ENCODE results near the gene TNNT2.

TNNT2 gene

GRCh38 chr1:201366696-201367095 is 10.8 kb downstream of the TNNT2 start:
- DNase-seq (ENCODE audit: low read depth in 1 of 2, low spot score in 1 of 2), result no peak
- in situ Hi-C loops (cut with HindIII; ENCODE audit: low pct_unique_long_range_greater_than_20kb, low sequenced_read_pairs), result no loop called here
- TF ChIP-seq JUND (IDR thresholded peaks at IDR 0.05; ENCODE audit: low read depth), result no peak

DNA sequence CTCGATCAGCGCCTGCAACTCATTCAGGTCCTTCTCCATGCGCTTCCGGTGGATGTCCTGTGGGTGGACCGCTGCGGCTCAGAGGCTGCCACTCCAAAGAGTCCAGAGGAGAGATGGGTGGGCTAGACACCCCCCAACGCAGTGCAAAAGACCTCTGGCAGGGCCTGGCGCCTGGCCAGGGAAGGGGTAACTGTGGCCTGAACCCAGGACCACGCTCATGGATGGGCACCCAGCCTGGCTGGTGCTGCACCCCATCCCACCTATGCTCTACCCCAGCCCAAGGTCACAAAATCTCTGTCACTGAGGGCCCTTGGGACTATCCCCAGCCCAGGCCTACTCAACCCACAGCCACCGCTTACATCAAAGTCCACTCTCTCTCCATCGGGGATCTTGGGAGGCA is 12.2 kb downstream of the TNNT2 start:
- in situ Hi-C loops (cut with HindIII; ENCODE audit: low pct_unique_long_range_greater_than_20kb, low sequenced_read_pairs), result no loop called here
- no peak for TF ChIP-seq JUND (IDR thresholded peaks at IDR 0.05; ENCODE audit: low read depth)
- no peak for DNase-seq (ENCODE audit: low read depth in 1 of 2, low spot score in 1 of 2)

DNA sequence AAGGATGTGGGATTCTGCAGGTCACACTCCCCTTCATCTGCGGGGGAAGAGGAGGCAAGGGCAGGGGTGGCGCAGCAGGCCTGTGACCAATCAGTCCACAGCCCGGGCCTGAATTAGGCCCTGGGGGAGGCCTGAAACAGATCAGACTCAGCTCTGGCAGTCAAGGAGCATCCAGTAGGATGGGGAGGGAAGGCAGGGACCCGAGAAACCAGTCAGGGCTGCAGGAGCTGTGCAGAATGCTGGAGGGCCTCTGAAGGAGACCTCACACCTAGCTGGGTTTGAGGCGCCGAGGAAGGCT is 12.7 kb downstream of the TNNT2 start:
- TF ChIP-seq JUND (IDR thresholded peaks at IDR 0.05; ENCODE audit: low read depth), result no peak
- in situ Hi-C loops (cut with HindIII; ENCODE audit: low pct_unique_long_range_greater_than_20kb, low sequenced_read_pairs), result no loop called here
- no peak for DNase-seq (ENCODE audit: low read depth in 1 of 2, low spot score in 1 of 2)

GRCh38 chr1:201363467-201363866 is 14.0 kb downstream of the TNNT2 start:
- no peak for DNase-seq (ENCODE audit: low read depth in 1 of 2, low spot score in 1 of 2)
- in situ Hi-C loops (cut with HindIII; ENCODE audit: low pct_unique_long_range_greater_than_20kb, low sequenced_read_pairs), result no loop called here
- TF ChIP-seq JUND (IDR thresholded peaks at IDR 0.05; ENCODE audit: low read depth), result no peak

- in situ Hi-C loops (cut with HindIII; ENCODE audit: low pct_unique_long_range_greater_than_20kb, low sequenced_read_pairs), result no loop called here
- no peak for TF ChIP-seq JUND (IDR thresholded peaks at IDR 0.05; ENCODE audit: low read depth)
- DNase-seq (ENCODE audit: low read depth in 1 of 2, low spot score in 1 of 2), result no peak
Measured at GRCh38 chr1:201362906-201363305, 14.6 kb downstream of the TNNT2 start.

GRCh38 chr1:201361652-201362504 is 15.6 kb downstream of the TNNT2 start:
- TF ChIP-seq JUND (IDR thresholded peaks at IDR 0.05; ENCODE audit: low read depth), result no peak

GRCh38 chr1:201360901-201361651 is 16.4 kb downstream of the TNNT2 start:
- no peak for TF ChIP-seq JUND (IDR thresholded peaks at IDR 0.05; ENCODE audit: low read depth)
- in situ Hi-C loops (cut with HindIII; ENCODE audit: low pct_unique_long_range_greater_than_20kb, low sequenced_read_pairs), result no loop called here
- DNase-seq (ENCODE audit: low read depth in 1 of 2, low spot score in 1 of 2), result no peak

More at GRCh38 chr1:201361652-201362504, 15.6 kb downstream of the TNNT2 start:
- peak; percentile 72 to 93 for DNase-seq (ENCODE audit: low read depth in 1 of 2, low spot score in 1 of 2)
- in situ Hi-C loops (cut with HindIII; ENCODE audit: low pct_unique_long_range_greater_than_20kb, low sequenced_read_pairs), result no loop called here

DNA sequence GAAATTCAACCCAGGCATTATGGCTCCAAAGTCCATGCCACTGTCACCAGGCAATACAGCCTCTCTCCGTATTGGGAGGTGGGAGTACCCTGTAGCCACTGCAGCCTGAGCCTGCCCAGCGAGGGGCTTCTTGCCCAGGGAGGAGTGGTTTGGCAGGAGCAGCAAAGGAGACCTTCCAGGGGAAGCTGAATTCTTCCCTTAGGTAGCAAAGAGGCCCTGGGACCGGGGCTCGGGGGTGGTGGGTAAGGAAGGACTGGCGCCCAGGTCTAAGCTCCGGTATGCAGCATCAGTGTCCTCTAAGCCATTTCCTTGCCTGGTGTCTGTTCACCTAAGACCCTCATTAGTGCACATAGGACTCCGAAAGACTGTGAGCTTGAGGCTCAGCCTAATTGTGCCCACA is 17.0 kb downstream of the TNNT2 start:
- no peak for DNase-seq (ENCODE audit: low read depth in 1 of 2, low spot score in 1 of 2)
- in situ Hi-C loops (cut with HindIII; ENCODE audit: low pct_unique_long_range_greater_than_20kb, low sequenced_read_pairs), result no loop called here
- no peak for TF ChIP-seq JUND (IDR thresholded peaks at IDR 0.05; ENCODE audit: low read depth)

DNA sequence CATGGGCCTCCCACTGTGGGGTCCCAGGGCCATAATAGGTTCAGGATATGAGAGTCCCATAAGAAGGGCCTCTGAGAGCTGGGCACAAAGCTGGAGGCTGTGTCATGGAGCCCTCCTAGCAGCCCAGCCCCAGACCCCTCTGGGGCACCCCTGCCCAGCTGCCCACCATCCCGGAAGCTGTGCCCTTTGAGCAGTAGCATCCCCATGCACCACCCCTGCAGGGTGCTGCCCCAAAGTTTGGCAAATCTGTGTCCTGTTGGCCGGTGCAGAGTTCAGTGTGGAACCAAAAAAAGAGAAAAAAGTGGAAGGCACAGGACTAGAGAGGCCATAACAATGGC is 17.6 kb downstream of the TNNT2 start:
- no peak for DNase-seq (ENCODE audit: low read depth in 1 of 2, low spot score in 1 of 2)
- TF ChIP-seq JUND (IDR thresholded peaks at IDR 0.05; ENCODE audit: low read depth), result no peak
- in situ Hi-C loops (cut with HindIII; ENCODE audit: low pct_unique_long_range_greater_than_20kb, low sequenced_read_pairs), result no loop called here

- TF ChIP-seq JUND (IDR thresholded peaks at IDR 0.05; ENCODE audit: low read depth), result no peak
- no peak for DNase-seq (ENCODE audit: low read depth in 1 of 2, low spot score in 1 of 2)
- in situ Hi-C loops (cut with HindIII; ENCODE audit: low pct_unique_long_range_greater_than_20kb, low sequenced_read_pairs), result no loop called here
Measured at GRCh38 chr1:201359031-201359872, 18.2 kb downstream of the TNNT2 start.

DNA sequence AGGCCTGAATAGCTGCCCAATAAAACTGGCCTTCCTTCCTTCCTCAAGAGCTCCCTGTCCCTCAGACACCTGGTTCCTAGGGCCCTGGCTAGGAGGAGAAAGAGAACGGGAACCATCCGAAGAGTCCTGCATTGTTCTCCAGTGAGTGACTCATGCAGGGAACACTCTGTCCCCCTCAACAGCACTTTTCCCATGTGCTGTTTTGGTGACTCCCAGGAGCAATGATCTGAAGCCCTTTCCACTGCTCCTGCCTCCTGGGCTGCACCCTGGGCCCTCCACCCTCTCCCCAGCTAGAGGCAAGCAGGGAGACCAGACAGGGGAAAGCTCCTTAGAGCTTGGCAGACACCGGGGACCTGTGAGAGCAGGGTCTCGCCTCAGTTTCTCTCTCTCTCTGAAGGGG is 18.9 kb downstream of the TNNT2 start:
- in situ Hi-C loops (cut with HindIII; ENCODE audit: low pct_unique_long_range_greater_than_20kb, low sequenced_read_pairs), result no loop called here
- TF ChIP-seq JUND (IDR thresholded peaks at IDR 0.05; ENCODE audit: low read depth), result no peak
- DNase-seq (ENCODE audit: low read depth in 1 of 2, low spot score in 1 of 2), result no peak

- TF ChIP-seq JUND (IDR thresholded peaks at IDR 0.05; ENCODE audit: low read depth), result no peak
- no peak for DNase-seq (ENCODE audit: low read depth in 1 of 2, low spot score in 1 of 2)
- in situ Hi-C loops (cut with HindIII; ENCODE audit: low pct_unique_long_range_greater_than_20kb, low sequenced_read_pairs), result no loop called here
Measured at GRCh38 chr1:201357636-201358348, 19.7 kb downstream of the TNNT2 start.

All from T47D (cell line).